Measurements from ENCODE around the gene CDH24.

The CDH24 gene

DNA sequence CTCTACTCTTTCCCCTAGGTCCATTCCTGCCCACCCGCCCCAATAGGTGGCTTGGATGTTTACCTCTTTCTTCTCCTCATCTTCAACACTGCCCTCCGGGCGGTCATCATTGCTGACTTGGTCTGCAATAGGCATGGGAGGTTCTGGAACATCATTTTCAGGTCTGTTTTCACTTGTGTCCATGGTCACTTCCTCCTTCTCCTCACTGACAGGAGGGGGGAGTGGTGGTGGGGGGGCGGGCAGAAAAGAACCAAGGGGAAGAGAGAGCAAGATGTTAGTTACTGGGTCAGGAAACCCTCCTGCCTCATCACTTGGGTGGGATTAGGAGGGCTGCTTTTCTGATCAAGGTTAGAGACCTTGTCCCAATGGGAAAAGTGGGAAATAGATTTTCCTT is 12.1 kb upstream of the CDH24 start:
- no CpG with 5 or more reads among the region's 4 CpGs for WGBS (ENCODE audit: insufficient coverage)

DNA sequence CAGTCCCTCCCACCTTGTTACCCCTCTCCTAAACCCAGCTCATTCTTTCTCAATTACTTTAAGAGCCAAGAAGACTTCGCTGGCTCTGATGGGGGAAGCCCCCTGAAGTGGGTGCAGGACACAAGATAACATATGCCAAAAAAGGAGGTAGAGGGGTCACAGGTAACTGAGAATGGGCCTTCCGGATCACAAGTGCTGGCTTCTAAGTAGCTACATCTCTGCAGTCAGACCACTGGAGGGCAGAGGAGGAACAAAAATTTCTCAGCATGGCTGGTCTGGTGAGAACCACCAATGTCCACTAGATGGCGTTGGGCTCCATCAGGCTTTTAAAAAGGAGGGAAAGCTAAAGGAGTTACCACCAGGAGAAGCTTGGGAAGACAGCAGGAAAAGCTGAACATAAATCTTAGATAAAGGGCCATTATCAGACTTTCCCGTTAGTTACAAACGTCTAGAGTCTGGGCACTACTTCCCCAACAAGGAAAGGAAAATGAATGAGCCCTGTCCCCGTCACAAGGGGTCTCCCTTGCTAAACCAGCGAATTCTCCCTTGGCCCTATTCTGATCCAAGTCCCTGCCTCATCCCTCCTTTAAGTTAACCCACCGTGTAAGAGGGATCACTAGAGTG is 11.6 kb upstream of the CDH24 start:
- Histone ChIP-seq H3K27ac (ENCODE audit: insufficient read depth in 1 of 2, low read depth in 1 of 2, low read length in 2 of 2, poor library complexity in 1 of 2, severe bottlenecking in 2 of 2) (no peak overlapping the region), H3K36me3 (ENCODE audit: control insufficient read depth in 4 of 4, insufficient read depth in 4 of 4, low read length in 3 of 4) (peaks cover 19 to 67% (median 45%) of the 10 kb centered on the region in 4 experiments), H3K4me3 (ENCODE audit: control insufficient read depth in 1 of 7, extremely low read depth in 1 of 7, insufficient read depth in 4 of 7, low read depth in 2 of 7, low read length in 6 of 7) (no peak overlapping the region), H3K27me3 (replicated peaks in 2 of 5; ENCODE audit: control insufficient read depth in 4 of 5, insufficient read depth in 5 of 5, low read length in 4 of 5) (no peaks in the 10 kb centered on the region), H3K9me3 (ENCODE audit: control extremely low read depth in 1 of 5, control insufficient read depth in 4 of 5, insufficient read depth in 2 of 5, low read depth in 1 of 5, low read length in 4 of 5) (no peaks in the 10 kb centered on the region), H3K4me1 (ENCODE audit: control extremely low read depth in 1 of 4, control insufficient read depth in 4 of 4, insufficient read depth in 4 of 4, low read length in 3 of 4) (peaks cover 0 to 33% (median 28%) of the 10 kb centered on the region in 4 experiments)
- DNase-seq = peak; percentile 84 to 91 (median 89)
- POLR2A ChIA-PET = interaction anchor here (1.0 kb wide), 2 partner anchors 26 to 41 kb away, joined by 3 read pairs; partner anchors contain the start of genes ACIN1 and C14orf119
- 33% methylated on average over 8 of the region's 8 CpGs for WGBS (ENCODE audit: insufficient coverage)
- CTCF ChIA-PET = interaction anchor here (0.7 to 33.6 kb wide), 34 partner anchors 9 to 234 kb away, joined by 3 to 933 read pairs (median 5); partner anchors contain the start of genes ACIN1, AJUBA, C14orf119 and CDH24

More for the DNA sequence above, 12.1 kb upstream of the CDH24 start:
- Histone ChIP-seq H3K9me3 (ENCODE audit: control extremely low read depth in 1 of 5, control insufficient read depth in 4 of 5, insufficient read depth in 2 of 5, low read depth in 1 of 5, low read length in 4 of 5) (no peaks in the 10 kb centered on the region), H3K27me3 (replicated peaks in 2 of 5; ENCODE audit: control insufficient read depth in 4 of 5, insufficient read depth in 5 of 5, low read length in 4 of 5) (no peaks in the 10 kb centered on the region), H3K4me3 (ENCODE audit: control insufficient read depth in 1 of 7, extremely low read depth in 1 of 7, insufficient read depth in 4 of 7, low read depth in 2 of 7, low read length in 6 of 7) (no peak overlapping the region), H3K4me1 (ENCODE audit: control extremely low read depth in 1 of 4, control insufficient read depth in 4 of 4, insufficient read depth in 4 of 4, low read length in 3 of 4) (peaks cover 0 to 33% (median 28%) of the 10 kb centered on the region in 4 experiments), H3K36me3 (ENCODE audit: control insufficient read depth in 4 of 4, insufficient read depth in 4 of 4, low read length in 3 of 4) (peaks cover 19 to 63% (median 43%) of the 10 kb centered on the region in 4 experiments), H3K27ac (ENCODE audit: insufficient read depth in 1 of 2, low read depth in 1 of 2, low read length in 2 of 2, poor library complexity in 1 of 2, severe bottlenecking in 2 of 2) (no peak overlapping the region)
- CTCF ChIA-PET = interaction anchor here (0.8 to 33.6 kb wide), 33 partner anchors 8 to 149 kb away, joined by 3 to 933 read pairs (median 6); partner anchors contain the start of genes ACIN1, AJUBA, C14orf119 and CDH24
- DNase-seq = no peak
- POLR2A ChIA-PET = interaction anchor here (1.0 kb wide), 2 partner anchors 26 to 40 kb away, joined by 3 read pairs; partner anchors contain the start of genes ACIN1 and C14orf119

DNA sequence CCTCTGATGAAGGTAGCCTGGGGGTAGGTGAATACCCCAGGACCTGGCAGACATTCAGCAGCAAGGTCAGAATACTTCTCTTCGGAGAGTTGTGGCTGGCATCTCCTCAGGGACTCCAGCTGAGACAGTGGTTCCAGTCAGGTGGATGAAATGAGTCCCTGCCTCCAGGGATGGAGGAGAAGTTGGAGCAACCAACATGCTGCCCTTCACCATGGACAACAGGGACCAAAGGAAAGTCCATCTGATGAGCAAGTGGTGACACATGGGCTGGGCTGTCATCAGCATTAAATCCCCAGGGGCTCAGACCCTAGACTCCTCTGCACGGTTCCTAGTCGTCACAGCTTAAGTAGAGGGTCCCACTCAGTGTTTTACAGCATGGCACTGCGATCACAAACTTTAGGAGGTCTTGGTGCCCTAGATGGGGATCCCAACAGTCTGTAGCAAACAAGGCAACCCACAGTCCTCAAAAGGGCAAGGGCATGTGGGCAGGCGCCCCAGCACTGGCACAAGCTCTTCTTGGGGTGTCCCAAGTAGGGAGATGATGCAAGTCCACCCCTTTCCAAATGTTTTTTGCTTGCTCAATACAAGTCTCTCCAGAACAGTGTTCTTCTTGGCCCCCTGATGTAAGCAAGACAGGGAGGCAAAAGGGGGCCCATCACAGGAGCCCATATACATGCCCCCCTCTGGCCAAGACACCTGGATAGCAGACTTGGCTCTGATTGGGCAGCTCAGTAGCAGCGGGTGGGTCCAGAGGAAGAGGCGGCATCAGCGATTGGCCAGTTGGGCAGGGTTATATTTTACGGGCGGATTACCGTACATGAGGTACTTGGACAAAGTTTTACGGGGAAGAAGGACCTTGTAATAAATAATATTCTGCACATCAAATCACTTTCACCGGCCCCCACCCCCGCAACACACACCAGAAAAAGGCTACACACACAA is 10.8 kb upstream of the CDH24 start:
- H3K27ac ChIP-seq (ENCODE audit: insufficient read depth in 1 of 2, low read depth in 1 of 2, low read length in 2 of 2, poor library complexity in 1 of 2, severe bottlenecking in 2 of 2) = no peak overlapping the region
- POLR2A ChIA-PET = interaction anchor here (1.0 kb wide), 2 partner anchors 27 to 42 kb away, joined by 3 read pairs; partner anchors contain the start of genes ACIN1 and C14orf119
- 98% methylated on average over 8 of the region's 14 CpGs for WGBS (ENCODE audit: insufficient coverage)

DNA sequence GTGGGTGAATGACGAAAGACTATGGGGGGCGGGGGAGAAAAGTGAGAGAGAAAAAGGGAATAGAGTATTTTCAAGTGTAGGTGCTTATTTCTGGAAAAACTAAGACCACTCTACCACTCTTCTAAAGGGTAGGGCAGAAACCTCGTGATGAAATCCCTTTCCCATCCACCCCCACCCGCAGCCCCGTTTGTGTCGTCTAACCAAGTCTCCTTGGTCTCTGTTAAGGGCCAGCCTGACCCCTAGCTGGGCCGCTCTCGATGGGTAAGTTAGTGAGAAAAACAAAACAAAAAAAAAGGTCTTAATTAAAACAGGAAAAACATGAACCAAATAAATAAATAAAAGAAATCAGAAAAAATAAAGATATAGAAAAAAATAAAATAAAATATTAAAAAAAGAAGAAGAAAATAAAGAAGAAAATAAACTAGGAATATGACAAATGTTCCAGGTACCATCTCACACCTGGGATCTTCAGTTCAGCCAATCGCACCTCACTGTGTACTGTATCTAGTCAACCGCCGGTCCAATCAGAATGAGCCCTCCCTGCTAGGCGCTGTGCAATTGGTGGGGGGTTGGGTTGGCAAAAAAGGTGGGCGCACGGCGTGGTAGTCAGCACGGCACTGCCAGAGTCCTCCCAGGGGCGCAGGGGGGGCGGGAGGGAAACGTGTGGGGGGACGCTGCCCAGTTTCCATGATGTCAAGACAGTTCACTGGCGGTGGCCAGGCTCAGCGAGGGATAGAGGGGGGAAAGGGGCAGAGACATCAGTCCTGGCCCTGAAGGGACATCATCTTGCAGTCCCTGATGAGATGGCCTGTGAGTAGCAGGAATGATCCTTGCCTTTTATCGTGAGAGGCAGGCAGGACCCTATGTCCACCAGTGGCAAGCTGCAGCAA is 9.8 kb upstream of the CDH24 start:
- Histone ChIP-seq H3K36me3 (ENCODE audit: control insufficient read depth in 4 of 4, insufficient read depth in 4 of 4, low read length in 3 of 4) (peaks cover 27 to 74% (median 58%) of the 10 kb centered on the region in 4 experiments), H3K27ac (ENCODE audit: insufficient read depth in 1 of 2, low read depth in 1 of 2, low read length in 2 of 2, poor library complexity in 1 of 2, severe bottlenecking in 2 of 2) (no peak overlapping the region), H3K9me3 (ENCODE audit: control extremely low read depth in 1 of 5, control insufficient read depth in 4 of 5, insufficient read depth in 2 of 5, low read depth in 1 of 5, low read length in 4 of 5) (no peaks in the 10 kb centered on the region), H3K4me1 (ENCODE audit: control extremely low read depth in 1 of 4, control insufficient read depth in 4 of 4, insufficient read depth in 4 of 4, low read length in 3 of 4) (peaks cover 0 to 29% (median 25%) of the 10 kb centered on the region in 4 experiments), H3K27me3 (replicated peaks in 2 of 5; ENCODE audit: control insufficient read depth in 4 of 5, insufficient read depth in 5 of 5, low read length in 4 of 5) (no peaks in the 10 kb centered on the region), H3K4me3 (ENCODE audit: control insufficient read depth in 1 of 7, extremely low read depth in 1 of 7, insufficient read depth in 4 of 7, low read depth in 2 of 7, low read length in 6 of 7) (no peak overlapping the region)
- CTCF ChIA-PET = interaction anchor here (1.6 to 33.6 kb wide), 9 partner anchors 8 to 79 kb away, joined by 6 to 933 read pairs (median 19); partner anchors contain the start of genes ACIN1, AJUBA, C14orf119 and CDH24
- POLR2A ChIA-PET = no interaction called here
- 94% methylated on average over 14 of the region's 23 CpGs for WGBS (ENCODE audit: insufficient coverage)
- DNase-seq = no peak

More for the DNA sequence above, 10.8 kb upstream of the CDH24 start:
- Histone ChIP-seq H3K4me1 (ENCODE audit: control extremely low read depth in 1 of 4, control insufficient read depth in 4 of 4, insufficient read depth in 4 of 4, low read length in 3 of 4) (peaks cover 0 to 33% (median 28%) of the 10 kb centered on the region in 4 experiments), H3K4me3 (ENCODE audit: control insufficient read depth in 1 of 7, extremely low read depth in 1 of 7, insufficient read depth in 4 of 7, low read depth in 2 of 7, low read length in 6 of 7) (no peak overlapping the region), H3K27me3 (replicated peaks in 2 of 5; ENCODE audit: control insufficient read depth in 4 of 5, insufficient read depth in 5 of 5, low read length in 4 of 5) (no peaks in the 10 kb centered on the region), H3K36me3 (ENCODE audit: control insufficient read depth in 4 of 4, insufficient read depth in 4 of 4, low read length in 3 of 4) (peaks cover 23 to 74% (median 52%) of the 10 kb centered on the region in 4 experiments), H3K9me3 (ENCODE audit: control extremely low read depth in 1 of 5, control insufficient read depth in 4 of 5, insufficient read depth in 2 of 5, low read depth in 1 of 5, low read length in 4 of 5) (no peaks in the 10 kb centered on the region)
- CTCF ChIA-PET = interaction anchor here (0.7 to 33.6 kb wide), 33 partner anchors 9 to 235 kb away, joined by 3 to 933 read pairs (median 5); partner anchors contain the start of genes ACIN1, AJUBA, C14orf119 and CDH24
- DNase-seq = no peak

DNA sequence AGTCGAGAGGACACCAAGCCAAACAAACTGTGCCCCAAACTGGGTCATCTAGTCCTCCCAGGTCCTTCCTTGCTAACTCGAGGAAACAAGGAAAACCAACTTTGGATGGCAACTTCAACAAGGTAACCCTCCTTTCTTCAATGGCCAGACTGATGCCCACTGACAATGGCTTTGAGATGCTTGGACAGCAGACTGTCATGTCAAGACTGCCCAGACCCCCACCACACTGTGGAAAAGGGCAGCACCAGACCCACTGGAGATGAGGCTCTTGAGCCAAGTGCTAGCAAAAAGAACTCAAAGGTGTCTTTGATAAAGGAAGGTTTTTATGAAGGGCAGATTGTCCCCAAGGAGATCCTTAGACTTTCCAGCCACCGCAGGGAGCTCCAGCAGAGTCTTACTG is 9.0 kb upstream of the CDH24 start:
- WGBS (ENCODE audit: insufficient coverage) = 88% methylated on average over 2 of the region's 3 CpGs

DNA sequence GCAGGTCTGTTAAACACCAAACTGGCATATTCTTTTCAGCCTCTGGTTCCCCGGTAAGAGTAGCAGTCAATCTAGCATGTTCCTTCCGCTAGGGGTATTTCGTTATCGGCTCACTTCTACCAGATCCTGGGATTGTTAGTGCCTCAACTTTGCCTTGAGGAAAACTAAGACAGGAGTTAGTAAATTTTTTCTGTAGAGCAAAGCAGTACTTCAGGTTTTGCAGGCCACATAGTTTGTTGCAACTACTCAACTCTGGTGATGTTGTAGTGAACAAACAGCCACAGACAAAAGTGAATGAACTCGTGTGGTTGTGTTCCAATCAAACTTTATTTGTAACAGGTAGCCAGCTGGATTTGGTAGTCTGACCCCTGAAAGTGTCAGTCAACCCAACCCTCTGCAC is 6.3 kb upstream of the CDH24 start:
- Histone ChIP-seq H3K4me3 (ENCODE audit: control insufficient read depth in 1 of 7, extremely low read depth in 1 of 7, insufficient read depth in 4 of 7, low read depth in 2 of 7, low read length in 6 of 7) (no peak overlapping the region), H3K9me3 (ENCODE audit: control extremely low read depth in 1 of 5, control insufficient read depth in 4 of 5, insufficient read depth in 2 of 5, low read depth in 1 of 5, low read length in 4 of 5) (no peaks in the 10 kb centered on the region), H3K27ac (ENCODE audit: insufficient read depth in 1 of 2, low read depth in 1 of 2, low read length in 2 of 2, poor library complexity in 1 of 2, severe bottlenecking in 2 of 2) (no peak overlapping the region), H3K27me3 (replicated peaks in 2 of 5; ENCODE audit: control insufficient read depth in 4 of 5, insufficient read depth in 5 of 5, low read length in 4 of 5) (no peaks in the 10 kb centered on the region), H3K36me3 (ENCODE audit: control insufficient read depth in 4 of 4, insufficient read depth in 4 of 4, low read length in 3 of 4) (peaks cover 40 to 92% (median 78%) of the 10 kb centered on the region in 4 experiments), H3K4me1 (ENCODE audit: control extremely low read depth in 1 of 4, control insufficient read depth in 4 of 4, insufficient read depth in 4 of 4, low read length in 3 of 4) (peaks cover 0 to 4% (median under 1%) of the 10 kb centered on the region in 4 experiments)
- ChIA-PET POLR2A (no interaction called here), CTCF (interaction anchor here (0.9 to 33.6 kb wide), 5 partner anchors 13 to 134 kb away, joined by 3 to 933 read pairs (median 5); partner anchors contain the start of genes AJUBA and PRMT5)
- WGBS (ENCODE audit: insufficient coverage) = 96% methylated on average over 5 of the region's 5 CpGs
- DNase-seq = no peak

More for the DNA sequence above, 9.0 kb upstream of the CDH24 start:
- Histone ChIP-seq H3K27ac (ENCODE audit: insufficient read depth in 1 of 2, low read depth in 1 of 2, low read length in 2 of 2, poor library complexity in 1 of 2, severe bottlenecking in 2 of 2) (no peak overlapping the region), H3K4me1 (ENCODE audit: control extremely low read depth in 1 of 4, control insufficient read depth in 4 of 4, insufficient read depth in 4 of 4, low read length in 3 of 4) (peaks cover 0 to 22% (median 17%) of the 10 kb centered on the region in 4 experiments), H3K27me3 (replicated peaks in 2 of 5; ENCODE audit: control insufficient read depth in 4 of 5, insufficient read depth in 5 of 5, low read length in 4 of 5) (no peaks in the 10 kb centered on the region), H3K4me3 (ENCODE audit: control insufficient read depth in 1 of 7, extremely low read depth in 1 of 7, insufficient read depth in 4 of 7, low read depth in 2 of 7, low read length in 6 of 7) (no peak overlapping the region), H3K9me3 (ENCODE audit: control extremely low read depth in 1 of 5, control insufficient read depth in 4 of 5, insufficient read depth in 2 of 5, low read depth in 1 of 5, low read length in 4 of 5) (no peaks in the 10 kb centered on the region), H3K36me3 (ENCODE audit: control insufficient read depth in 4 of 4, insufficient read depth in 4 of 4, low read length in 3 of 4) (peaks cover 27 to 74% (median 62%) of the 10 kb centered on the region in 4 experiments)
- ChIA-PET POLR2A (no interaction called here), CTCF (interaction anchor here (1.2 to 33.6 kb wide), 7 partner anchors 10 to 121 kb away, joined by 3 to 933 read pairs (median 6); partner anchors contain the start of gene AJUBA)
- no peak for DNase-seq
